HG03432 (cell line): ENCODE data around the gene OR2S2.

ENCODE experiments used
- ATAC-seq: cut with Tn5 transposase; IDR thresholded peaks from one replicate; pipeline ENCODE4 v1.9.1; 2021; ENCODE audit warnings: mild to moderate bottlenecking, moderate library complexity; ENCODE audit not compliant: unreplicated experiment

The OR2S2 gene

DNA sequence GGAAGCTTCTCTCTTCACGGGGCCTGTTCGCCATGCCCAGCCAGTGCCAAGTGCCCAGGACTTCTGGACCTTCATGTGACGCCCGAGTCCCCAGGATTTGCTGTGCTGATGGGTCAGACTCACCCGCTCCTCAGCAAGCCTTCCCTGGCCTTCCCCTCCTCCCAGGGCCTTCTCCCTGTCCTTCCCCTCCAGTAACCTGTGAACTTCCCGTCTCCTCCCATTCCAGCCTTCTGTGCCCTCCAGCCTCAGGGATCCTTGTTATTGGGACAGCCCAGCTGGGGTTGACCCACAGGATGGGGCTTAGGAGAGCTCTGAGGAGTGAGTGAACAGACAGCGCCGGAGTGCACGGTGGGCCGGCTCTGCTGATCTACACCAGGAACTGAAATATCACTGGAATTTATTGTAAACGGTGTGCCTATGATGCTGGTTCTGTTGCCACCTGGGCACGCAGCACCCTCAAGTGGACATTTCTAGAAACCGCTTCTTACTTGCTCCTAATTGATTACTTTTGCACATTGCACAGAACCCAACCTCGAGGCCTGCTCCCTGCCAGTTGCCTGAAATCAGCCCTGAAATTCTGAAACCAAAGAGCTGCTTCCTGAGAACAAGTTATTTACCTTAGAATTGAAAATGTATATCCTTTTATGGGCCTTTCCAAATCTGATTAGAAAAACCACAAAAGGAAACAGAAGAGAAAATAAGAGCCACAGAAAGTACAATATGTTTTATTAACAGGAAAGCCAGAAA lies 47.2 kb downstream of the OR2S2 start:
- ATAC-seq, result no peak

DNA sequence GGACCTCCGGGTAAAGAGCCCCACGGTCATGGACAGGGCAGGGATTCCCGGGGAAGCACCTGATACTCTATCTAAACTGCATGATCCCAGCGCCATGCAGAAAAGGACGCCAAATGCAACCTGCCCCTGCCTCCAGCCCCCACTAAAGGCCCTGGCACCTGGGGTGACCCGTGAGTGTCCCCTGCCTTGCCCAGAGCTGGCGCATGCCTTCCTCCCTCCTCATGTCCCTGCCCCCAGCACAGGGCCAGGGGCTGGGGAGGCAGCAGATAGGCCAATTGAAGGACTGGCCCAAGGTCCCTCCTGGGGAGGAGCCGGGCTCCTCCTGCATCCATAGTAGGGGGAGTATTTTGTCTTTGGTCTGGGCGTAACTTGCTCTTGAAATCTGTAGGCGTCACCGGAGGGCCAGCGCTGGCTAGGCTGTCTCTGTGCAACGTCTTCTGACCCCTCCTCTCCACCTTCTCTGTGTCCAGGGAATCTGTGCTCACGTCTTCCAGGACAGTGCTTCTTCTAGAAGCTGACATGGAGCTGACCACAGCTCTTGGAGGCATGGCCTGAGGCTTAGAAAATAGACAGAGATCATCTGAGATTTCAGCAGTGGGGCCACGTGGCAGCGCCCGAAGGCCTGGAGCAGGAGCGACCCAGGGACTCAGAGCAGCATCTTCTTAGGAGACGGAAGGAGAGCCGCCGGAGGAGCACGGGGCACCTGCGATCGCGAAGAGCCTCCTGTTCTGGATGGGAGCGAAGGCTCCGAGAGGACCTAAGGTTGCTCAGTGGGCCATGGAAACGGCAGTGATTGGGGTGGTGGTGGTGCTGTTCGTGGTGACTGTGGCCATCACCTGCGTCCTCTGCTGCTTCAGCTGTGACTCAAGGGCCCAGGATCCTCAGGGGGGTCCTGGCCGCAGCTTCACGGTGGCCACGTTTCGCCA lies 48.0 kb downstream of the OR2S2 start:
- no peak for ATAC-seq

DNA sequence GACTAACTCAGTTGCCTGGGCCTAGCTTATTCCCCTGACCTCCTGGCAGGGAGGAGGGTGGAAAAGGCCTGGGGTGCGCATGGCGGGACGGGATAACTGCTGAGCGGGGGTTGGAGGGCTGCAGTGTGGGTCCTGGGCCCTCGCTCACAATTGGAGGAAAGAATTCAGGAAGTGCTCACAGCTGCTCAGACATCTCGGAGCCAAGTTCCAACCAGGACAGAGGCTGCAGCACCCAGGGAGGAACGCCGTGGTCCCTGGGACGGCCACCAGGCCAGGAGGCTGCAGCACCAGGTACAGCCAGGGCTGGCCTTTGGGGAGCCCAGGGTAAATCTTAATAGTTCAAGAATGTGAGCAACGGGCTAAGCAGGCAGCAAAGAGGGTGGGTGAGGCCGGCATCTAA lies 48.7 kb downstream of the OR2S2 start, which contains the start of gene SPAAR:
Gene SPAAR, plus strand, starts transcription at position 217 of the 400 bp plus-strand sequence. CDS start 974 bp downstream, outside the sequence.
- ATAC-seq, result no peak

DNA sequence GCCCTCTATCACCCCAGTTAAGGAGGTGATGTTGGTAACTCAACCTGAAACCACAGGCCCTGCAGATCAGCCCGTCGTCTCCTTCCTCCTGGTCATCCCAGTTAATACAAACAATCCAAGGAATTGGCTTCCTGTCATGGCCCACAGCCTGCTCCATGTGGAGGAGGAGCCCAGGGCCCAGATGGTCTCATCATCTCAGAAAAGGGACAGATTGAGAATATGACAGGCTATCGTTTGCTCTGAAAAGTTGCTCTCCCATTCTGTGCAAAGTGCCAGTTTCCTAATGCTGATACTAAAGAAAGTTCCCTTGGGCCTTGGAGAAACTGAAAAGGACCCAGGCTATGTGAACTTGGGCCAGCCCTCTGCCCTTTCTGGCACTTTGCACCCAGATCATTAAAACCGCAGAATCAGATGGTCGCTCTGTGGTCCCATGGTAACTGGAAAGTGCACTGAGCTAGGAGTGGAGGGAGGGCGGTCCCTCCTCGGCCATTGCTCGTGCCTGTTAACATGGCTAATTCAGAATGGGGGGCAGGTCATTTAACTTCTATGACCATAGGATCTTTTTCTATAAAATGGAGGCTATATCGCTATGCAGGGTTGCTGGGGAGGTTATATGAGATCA lies 49.3 kb downstream of the OR2S2 start:
- no peak for ATAC-seq

DNA sequence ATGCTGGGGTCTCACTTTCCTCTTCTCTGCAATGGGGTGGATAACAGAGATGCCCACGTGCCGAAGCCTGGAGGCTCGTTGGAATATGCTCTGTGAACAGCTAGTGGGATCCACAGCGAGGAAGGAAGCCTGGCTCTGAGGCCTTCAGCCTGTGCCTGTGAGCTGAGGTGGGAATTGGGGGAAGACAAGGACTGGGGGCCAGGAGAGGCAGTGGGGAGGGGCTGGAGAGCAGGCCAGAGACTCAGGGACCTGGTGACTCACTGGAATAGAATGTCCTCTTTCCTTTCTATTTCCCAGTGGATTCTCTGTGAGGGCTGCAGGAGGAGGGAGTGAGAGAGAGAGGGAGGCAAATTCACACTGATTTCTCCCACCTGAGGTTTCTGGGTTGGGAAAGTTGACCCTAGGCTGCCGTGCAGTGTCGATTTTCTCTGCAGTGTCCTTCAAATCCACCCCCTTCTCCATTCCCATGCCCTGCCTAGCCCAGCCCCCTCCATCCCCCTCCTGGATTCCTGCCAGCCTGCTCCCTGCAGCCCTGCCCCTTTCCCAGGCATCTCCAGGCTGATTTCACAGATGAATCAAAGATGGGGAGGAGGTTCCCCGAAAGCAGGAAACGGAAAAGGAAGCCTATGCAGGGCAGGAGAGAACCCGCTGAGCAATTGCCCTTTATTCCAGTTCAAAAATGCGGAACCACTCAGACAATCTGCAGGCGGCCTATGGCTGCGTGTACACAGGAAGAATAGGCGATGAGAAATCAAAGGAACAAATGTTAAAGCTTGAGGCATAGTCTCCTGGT lies 50.0 kb downstream of the OR2S2 start:
- no peak for ATAC-seq
